Measurements from ENCODE around the gene EXTL1. TPM values are rescaled to one million over a fixed set of nuclear protein-coding genes. Genes with fewer than 3 reads are reported as not detected.

The EXTL1 gene
- total RNA-seq, 4 donors from 2014 or later, result 0.33 to 2.1 (median 0.97) TPM; not detected in 1

DNA sequence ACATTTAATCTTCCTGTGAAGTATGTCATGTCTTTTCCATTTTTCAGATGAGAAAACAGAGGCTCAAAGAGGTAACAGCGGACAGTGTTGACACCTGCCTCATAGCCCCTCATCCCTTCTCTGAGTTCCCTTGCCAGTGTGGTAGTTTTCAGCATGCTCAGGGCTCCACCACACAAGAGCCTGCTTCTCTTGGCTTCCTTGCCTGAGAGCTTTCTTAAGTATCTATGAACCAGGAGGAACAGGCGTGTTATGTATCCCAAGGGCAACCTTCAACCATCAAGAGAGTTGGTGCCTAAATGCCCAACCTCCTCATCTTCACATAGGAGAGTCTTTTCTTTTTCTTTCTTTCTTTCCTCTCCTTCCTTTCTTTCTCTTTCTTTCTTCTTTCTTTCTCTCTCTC, 17.8 kb upstream of the EXTL1 start:
- 83% methylated on average over 2 of the region's 2 CpGs for WGBS
- Histone ChIP-seq H3K4me1 (peaks cover 0 to 15% (median 5%) of the 10 kb centered on the region in 4 donors), H3K36me3 (no peaks in the 10 kb centered on the region), H3K27ac (replicated peaks in 1 of 4) (no peak overlapping the region), H3K9me3 (no peaks in the 10 kb centered on the region), H3K27me3 (no peaks in the 10 kb centered on the region), H3K4me3 (no peak overlapping the region)
- no peak for DNase-seq (ENCODE audit: extremely low spot score)
- intact Hi-C loops (cut with DNase I), result no loop called here
- TF ChIP-seq POLR2AphosphoS5 (IDR thresholded peaks at IDR 0.05), result no peak
- TF ChIP-seq, protein P1, sequence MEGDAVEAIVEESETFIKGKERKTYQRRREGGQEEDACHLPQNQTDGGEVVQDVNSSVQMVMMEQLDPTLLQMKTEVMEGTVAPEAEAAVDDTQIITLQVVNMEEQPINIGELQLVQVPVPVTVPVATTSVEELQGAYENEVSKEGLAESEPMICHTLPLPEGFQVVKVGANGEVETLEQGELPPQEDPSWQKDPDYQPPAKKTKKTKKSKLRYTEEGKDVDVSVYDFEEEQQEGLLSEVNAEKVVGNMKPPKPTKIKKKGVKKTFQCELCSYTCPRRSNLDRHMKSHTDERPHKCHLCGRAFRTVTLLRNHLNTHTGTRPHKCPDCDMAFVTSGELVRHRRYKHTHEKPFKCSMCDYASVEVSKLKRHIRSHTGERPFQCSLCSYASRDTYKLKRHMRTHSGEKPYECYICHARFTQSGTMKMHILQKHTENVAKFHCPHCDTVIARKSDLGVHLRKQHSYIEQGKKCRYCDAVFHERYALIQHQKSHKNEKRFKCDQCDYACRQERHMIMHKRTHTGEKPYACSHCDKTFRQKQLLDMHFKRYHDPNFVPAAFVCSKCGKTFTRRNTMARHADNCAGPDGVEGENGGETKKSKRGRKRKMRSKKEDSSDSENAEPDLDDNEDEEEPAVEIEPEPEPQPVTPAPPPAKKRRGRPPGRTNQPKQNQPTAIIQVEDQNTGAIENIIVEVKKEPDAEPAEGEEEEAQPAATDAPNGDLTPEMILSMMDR (IDR thresholded peaks at IDR 0.05), result no peak
- no peak for TF ChIP-seq EP300 (IDR thresholded peaks at IDR 0.05)
- no peak for TF ChIP-seq POLR2A (IDR thresholded peaks at IDR 0.05; ENCODE audit: low read depth)

DNA sequence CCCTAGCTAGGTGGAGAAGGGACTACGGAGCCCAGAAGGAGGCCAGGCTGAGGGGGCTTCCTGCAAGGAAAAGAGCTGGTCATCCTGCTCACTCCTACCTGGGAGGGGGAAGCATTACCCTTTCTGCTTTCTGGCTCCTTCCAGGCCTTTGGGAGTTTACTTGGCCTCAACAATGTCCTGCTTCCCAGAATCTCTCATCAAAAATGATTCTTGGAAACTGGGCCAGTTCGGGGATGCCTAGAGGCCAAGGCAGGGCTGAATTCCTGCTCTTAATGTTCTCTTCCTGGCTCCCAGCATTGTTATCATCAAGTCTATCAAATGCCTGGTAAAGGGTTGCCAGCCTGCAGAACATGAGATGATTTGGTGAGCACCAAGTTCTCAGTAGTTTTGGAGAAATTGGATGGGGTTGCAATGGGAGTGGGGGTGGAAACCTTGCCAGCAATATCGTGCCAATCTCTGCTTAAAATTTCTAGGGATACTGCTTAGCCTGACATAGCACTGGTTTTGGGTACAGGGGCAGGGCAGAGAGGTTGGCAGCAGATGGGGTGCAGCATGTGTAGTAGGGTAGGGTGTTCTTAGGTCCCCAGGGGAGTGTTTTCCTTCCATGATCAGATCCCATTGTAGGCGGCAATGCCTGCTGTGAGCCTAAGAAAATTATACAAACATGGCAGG, 16.0 kb upstream of the EXTL1 start:
- Histone ChIP-seq H3K36me3 (no peaks in the 10 kb centered on the region), H3K9me3 (no peaks in the 10 kb centered on the region), H3K27ac (replicated peaks in 1 of 4) (peak overlapping the region in 1 of 4 donors; percentile 13), H3K4me1 (peaks cover 0 to 13% (median 3%) of the 10 kb centered on the region in 4 donors), H3K27me3 (no peaks in the 10 kb centered on the region), H3K4me3 (no peak overlapping the region)
- no peak for DNase-seq (ENCODE audit: extremely low spot score)
- intact Hi-C loops (cut with DNase I), result no loop called here
- WGBS, result 54% methylated on average over 4 of the region's 4 CpGs
- TF ChIP-seq POLR2AphosphoS5 (IDR thresholded peaks at IDR 0.05), result no peak
- TF ChIP-seq, protein P1 (IDR thresholded peaks at IDR 0.05), result no peak
- TF ChIP-seq POLR2A (IDR thresholded peaks at IDR 0.05; ENCODE audit: low read depth), result no peak

DNA sequence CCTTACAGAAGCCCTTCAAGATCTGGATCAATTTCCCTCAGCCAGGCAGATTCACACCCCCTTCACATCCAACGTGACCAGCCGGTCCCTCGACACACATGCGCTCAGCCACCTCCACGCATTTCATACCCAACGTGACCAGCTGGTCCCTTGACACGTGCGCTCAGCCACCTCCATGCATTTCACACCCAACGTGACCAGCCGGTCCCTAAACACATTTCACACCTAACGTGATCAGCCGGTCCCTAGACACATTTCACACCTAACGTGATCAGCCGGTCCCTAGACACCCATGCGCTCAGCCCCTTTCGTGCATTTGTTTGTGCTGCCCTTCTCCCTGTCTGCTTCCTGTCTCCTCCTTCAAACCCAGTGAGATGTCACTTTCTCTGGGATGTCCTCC, 14.9 kb upstream of the EXTL1 start:
- peaks cover 0 to 13% (median 3%) of the 10 kb centered on the region in 4 donors for H3K4me1 ChIP-seq
- H3K4me3 ChIP-seq, result no peak overlapping the region
- TF ChIP-seq POLR2A (IDR thresholded peaks at IDR 0.05; ENCODE audit: low read depth), result no peak
- TF ChIP-seq, protein P1 (IDR thresholded peaks at IDR 0.05), result no peak
- TF ChIP-seq EP300 (IDR thresholded peaks at IDR 0.05), result no peak
- no peak for TF ChIP-seq POLR2AphosphoS5 (IDR thresholded peaks at IDR 0.05)
- no peaks in the 10 kb centered on the region for H3K36me3 ChIP-seq
- 89% methylated on average over 16 of the region's 16 CpGs for WGBS
- H3K27ac ChIP-seq (replicated peaks in 1 of 4), result no peak overlapping the region
- no peak for DNase-seq (ENCODE audit: extremely low spot score)
- H3K9me3 ChIP-seq, result no peaks in the 10 kb centered on the region
- no peaks in the 10 kb centered on the region for H3K27me3 ChIP-seq
- intact Hi-C loops (cut with DNase I), result no loop called here

DNA sequence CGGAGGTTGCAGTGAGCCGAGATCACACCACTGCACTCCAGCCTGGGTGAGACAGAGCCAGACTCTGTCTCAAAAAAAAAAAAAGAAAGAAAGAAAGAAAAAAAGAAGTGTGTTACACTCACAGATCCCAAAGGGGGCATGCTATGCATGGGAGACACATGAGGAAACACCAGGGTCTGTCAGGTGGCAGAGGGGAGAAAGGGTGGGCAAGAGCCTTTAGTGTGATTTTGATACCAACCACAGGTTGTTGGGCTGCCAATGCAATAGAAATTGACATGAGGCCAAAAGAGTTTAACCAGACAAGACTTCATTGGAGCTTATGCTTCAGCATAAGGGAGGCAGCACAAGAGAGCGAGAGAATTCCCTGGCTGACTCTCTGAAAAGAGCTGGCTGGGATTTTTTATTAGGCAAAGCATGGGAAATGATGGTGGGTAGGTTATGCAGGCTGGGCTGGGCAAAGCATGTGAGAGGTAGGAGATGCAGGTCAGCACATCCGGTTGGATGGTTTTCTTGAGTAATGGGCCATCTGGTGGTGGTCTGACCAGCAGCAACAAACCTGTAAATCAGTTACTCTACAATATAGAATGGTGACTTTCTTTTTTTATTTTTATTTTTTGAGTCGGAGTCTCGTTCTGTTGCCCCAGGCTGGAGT, 11.7 kb upstream of the EXTL1 start:
- WGBS, result 65% methylated on average over 6 of the region's 6 CpGs
- no peaks in the 10 kb centered on the region for H3K27me3 ChIP-seq
- intact Hi-C loops (cut with DNase I), result no loop called here

More for the DNA sequence above, 11.7 kb upstream of the EXTL1 start:
- Histone ChIP-seq H3K4me3 (no peak overlapping the region), H3K4me1 (peaks cover 0 to 10% (median 3%) of the 10 kb centered on the region in 4 donors), H3K36me3 (no peaks in the 10 kb centered on the region), H3K27ac (replicated peaks in 1 of 4) (no peak overlapping the region), H3K9me3 (no peaks in the 10 kb centered on the region)
- no peak for DNase-seq (ENCODE audit: extremely low spot score)
- TF ChIP-seq, protein P1 (IDR thresholded peaks at IDR 0.05), result no peak
- no peak for TF ChIP-seq POLR2AphosphoS5 (IDR thresholded peaks at IDR 0.05)
- TF ChIP-seq EP300 (IDR thresholded peaks at IDR 0.05), result no peak
- no peak for TF ChIP-seq POLR2A (IDR thresholded peaks at IDR 0.05; ENCODE audit: low read depth)

Data from esophagus muscularis mucosa (tissue), 4 donors.